ENCODE measurements around the gene GRID2.

DNA sequence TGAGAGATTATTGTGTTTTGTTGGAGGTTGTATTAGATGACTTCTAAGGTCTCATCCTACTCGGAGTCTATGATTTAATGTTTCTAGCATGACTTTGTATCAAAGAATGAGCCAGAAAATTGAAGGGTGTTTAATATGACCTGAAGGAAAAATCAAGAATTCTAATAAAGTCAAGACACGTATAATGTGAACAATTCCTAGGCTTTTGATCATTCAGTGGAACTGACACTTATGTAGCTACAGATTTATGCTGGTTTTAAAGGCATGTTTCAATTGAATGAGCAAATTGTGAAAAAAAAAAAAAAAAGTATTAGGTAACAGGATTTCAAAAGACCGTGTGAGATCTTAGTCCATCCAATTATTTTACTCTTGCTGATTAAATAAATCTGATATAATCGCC is 64.9 kb downstream of the GRID2 start:
- TF ChIP-seq, protein P1, sequence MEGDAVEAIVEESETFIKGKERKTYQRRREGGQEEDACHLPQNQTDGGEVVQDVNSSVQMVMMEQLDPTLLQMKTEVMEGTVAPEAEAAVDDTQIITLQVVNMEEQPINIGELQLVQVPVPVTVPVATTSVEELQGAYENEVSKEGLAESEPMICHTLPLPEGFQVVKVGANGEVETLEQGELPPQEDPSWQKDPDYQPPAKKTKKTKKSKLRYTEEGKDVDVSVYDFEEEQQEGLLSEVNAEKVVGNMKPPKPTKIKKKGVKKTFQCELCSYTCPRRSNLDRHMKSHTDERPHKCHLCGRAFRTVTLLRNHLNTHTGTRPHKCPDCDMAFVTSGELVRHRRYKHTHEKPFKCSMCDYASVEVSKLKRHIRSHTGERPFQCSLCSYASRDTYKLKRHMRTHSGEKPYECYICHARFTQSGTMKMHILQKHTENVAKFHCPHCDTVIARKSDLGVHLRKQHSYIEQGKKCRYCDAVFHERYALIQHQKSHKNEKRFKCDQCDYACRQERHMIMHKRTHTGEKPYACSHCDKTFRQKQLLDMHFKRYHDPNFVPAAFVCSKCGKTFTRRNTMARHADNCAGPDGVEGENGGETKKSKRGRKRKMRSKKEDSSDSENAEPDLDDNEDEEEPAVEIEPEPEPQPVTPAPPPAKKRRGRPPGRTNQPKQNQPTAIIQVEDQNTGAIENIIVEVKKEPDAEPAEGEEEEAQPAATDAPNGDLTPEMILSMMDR (IDR thresholded peaks at IDR 0.05) = no peak
- TF ChIP-seq POLR2A (IDR thresholded peaks at IDR 0.05) = no peak

Measured in breast epithelium (tissue), 3 donors.